ENCODE measurements around the gene UNC5CL.

The UNC5CL gene

DNA sequence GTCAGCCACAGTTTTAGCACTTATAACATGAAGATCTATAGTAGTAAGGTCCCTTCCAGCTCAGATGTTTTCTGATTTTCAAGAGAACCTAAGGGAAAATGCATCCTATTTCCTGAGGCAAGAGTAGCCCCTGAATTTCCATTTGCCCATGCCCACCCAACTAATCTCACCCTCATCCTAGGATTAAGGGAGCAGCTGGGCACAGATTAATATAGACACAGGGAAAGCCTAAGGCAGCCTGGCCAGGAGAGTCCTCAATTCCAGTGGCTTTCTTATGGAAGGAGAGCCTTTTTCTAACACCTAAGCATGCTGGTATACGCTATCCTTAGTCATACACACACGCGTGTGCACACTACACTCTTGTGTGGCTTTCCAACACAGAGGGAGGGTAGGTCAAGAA lies 15.5 kb upstream of the UNC5CL start:
- DNase-seq (ENCODE audit: low read depth), result no peak
- TF ChIP-seq, protein P1, sequence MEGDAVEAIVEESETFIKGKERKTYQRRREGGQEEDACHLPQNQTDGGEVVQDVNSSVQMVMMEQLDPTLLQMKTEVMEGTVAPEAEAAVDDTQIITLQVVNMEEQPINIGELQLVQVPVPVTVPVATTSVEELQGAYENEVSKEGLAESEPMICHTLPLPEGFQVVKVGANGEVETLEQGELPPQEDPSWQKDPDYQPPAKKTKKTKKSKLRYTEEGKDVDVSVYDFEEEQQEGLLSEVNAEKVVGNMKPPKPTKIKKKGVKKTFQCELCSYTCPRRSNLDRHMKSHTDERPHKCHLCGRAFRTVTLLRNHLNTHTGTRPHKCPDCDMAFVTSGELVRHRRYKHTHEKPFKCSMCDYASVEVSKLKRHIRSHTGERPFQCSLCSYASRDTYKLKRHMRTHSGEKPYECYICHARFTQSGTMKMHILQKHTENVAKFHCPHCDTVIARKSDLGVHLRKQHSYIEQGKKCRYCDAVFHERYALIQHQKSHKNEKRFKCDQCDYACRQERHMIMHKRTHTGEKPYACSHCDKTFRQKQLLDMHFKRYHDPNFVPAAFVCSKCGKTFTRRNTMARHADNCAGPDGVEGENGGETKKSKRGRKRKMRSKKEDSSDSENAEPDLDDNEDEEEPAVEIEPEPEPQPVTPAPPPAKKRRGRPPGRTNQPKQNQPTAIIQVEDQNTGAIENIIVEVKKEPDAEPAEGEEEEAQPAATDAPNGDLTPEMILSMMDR (IDR thresholded peaks at IDR 0.05; ENCODE audit: control insufficient read depth, extremely low read depth, insufficient read depth), result no peak
- no peak overlapping the region for H3K4me3 ChIP-seq (ENCODE audit: low read depth, low read length)

DNA sequence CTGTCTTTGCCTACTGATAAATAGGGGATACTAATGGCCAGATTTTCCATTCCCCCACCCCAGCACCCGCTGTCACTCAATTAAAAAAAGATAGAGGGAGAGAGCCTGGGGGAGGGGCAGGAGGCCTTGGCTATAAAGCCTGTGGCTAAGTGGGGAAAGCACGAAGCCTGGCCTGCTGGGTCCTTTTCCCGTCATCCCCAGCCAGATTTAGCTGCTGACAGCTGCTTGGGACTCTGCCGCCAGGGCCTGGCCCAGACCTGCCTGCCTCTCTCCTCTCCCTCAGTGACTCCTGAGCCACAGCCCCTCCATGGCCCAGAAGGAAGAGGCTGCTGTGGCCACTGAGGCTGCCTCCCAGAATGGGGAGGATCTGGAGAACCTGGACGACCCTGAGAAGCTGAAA lies 14.0 kb upstream of the UNC5CL start, which contains the start of gene APOBEC2:
APOBEC2 (plus strand) TSS at position 162 of the 400 bp plus-strand sequence; CDS start at position 308, 146 bp downstream.
- H3K4me3 ChIP-seq (ENCODE audit: low read depth, low read length), result no peak within 1 kb of the TSS
- DNase-seq (ENCODE audit: low read depth), result no peak
- TF ChIP-seq, protein P1 (IDR thresholded peaks at IDR 0.05; ENCODE audit: control insufficient read depth, extremely low read depth, insufficient read depth), result no peak

GRCh38 chr6:41051873-41052272 lies 12.9 kb upstream of the UNC5CL start:
- no peak overlapping the region for H3K4me3 ChIP-seq (ENCODE audit: low read depth, low read length)
- no peak for DNase-seq (ENCODE audit: low read depth)
- TF ChIP-seq, protein P1 (IDR thresholded peaks at IDR 0.05; ENCODE audit: control insufficient read depth, extremely low read depth, insufficient read depth), result no peak

GRCh38 chr6:41050536-41050935 lies 11.5 kb upstream of the UNC5CL start:
- DNase-seq (ENCODE audit: low read depth), result no peak
- H3K4me3 ChIP-seq (ENCODE audit: low read depth, low read length), result no peak overlapping the region
- TF ChIP-seq, protein P1 (IDR thresholded peaks at IDR 0.05; ENCODE audit: control insufficient read depth, extremely low read depth, insufficient read depth), result no peak

- DNase-seq (ENCODE audit: low read depth), result no peak
- no peak overlapping the region for H3K4me3 ChIP-seq (ENCODE audit: low read depth, low read length)
- TF ChIP-seq, protein P1 (IDR thresholded peaks at IDR 0.05; ENCODE audit: control insufficient read depth, extremely low read depth, insufficient read depth), result no peak
Observed at GRCh38 chr6:41049955-41050354, 10.9 kb upstream of the UNC5CL start.

GRCh38 chr6:41049521-41049920 lies 10.5 kb upstream of the UNC5CL start:
- DNase-seq (ENCODE audit: low read depth), result no peak

More at GRCh38 chr6:41049521-41049920, 10.5 kb upstream of the UNC5CL start:
- no peak overlapping the region for H3K4me3 ChIP-seq (ENCODE audit: low read depth, low read length)
- TF ChIP-seq, protein P1 (IDR thresholded peaks at IDR 0.05; ENCODE audit: control insufficient read depth, extremely low read depth, insufficient read depth), result no peak

Data from LNCaP clone FGC (cell line).